HepG2 (cell line): ENCODE data around the gene BAG3. TPM values are rescaled to one million over a fixed set of nuclear protein-coding genes. Genes with fewer than 3 reads are reported as not detected.

Experiments used
- KDM5A ChIP-seq: fragments of 200-600 bp; sonication (generic); IDR thresholded peaks from 2 replicates; pipeline ENCODE4 v1.7.0; 2018; ENCODE audit warnings: antibody characterized with exemption, mild to moderate bottlenecking, low read length, borderline replicate concordance
- SAP130 ChIP-seq: IDR thresholded peaks from 2 replicates; pipeline ENCODE4 v1.6.1; 2016; ENCODE audit warnings: low read depth
- ZFAT ChIP-seq: sonication (generic); formaldehyde crosslinking; conservative IDR thresholded peaks from 2 replicates; pipeline ENCODE4 v1.8.1; 2023; ENCODE audit warnings: missing genetic modification reagents, inconsistent platforms
- ZHX2 ChIP-seq, 2 experiments: sonication (generic) in 1 of 2; formaldehyde crosslinking in 1 of 2; IDR thresholded peaks; 2 replicates each; pipeline versions ENCODE4 v1.6.1 to v1.9.0; 2014 to 2022; ENCODE audit warnings: antibody characterized with exemption in 1 of 2, borderline replicate concordance in 1 of 2, inconsistent platforms in 1 of 2, low read depth in 1 of 2, missing genetic modification reagents in 1 of 2
- ZNF430 ChIP-seq: sonication (generic); formaldehyde crosslinking; IDR thresholded peaks from 2 replicates; pipeline ENCODE4 v1.9.0; 2021; ENCODE audit warnings: mild to moderate bottlenecking, missing genetic modification reagents
- ZSCAN12 ChIP-seq: sonication (generic); formaldehyde crosslinking; IDR thresholded peaks from 2 replicates; pipeline ENCODE4 v1.9.0; 2021; ENCODE audit warnings: mild to moderate bottlenecking, missing genetic modification reagents
- ZUFSP ChIP-seq: sonication (generic); formaldehyde crosslinking; IDR thresholded peaks from 2 replicates; pipeline ENCODE4 v1.9.0; 2021; ENCODE audit warnings: missing genetic modification reagents, mild to moderate bottlenecking, borderline replicate concordance
- polyA plus RNA-seq, 8 experiments: library from polyadenylated mRNA; depleted of rRNA in 3 of 8; stranded (reverse) in 7 of 8; unstranded in 1 of 8; fragments of >200 nt; fragmentation: Illumina TruSeq in 4 of 8; extraction: Trizol in 4 of 8; gene quantifications; 2 replicates each; pipeline versions ENCODE4 v1.2.1 to v1.2.3, GENCODE V29; 2011 to 2016; ENCODE audit warnings: low read depth in 4 of 8, missing spikeins in 1 of 8, mixed read lengths in 1 of 8; ENCODE audit not compliant: insufficient read depth in 1 of 8
- total RNA-seq, 5 experiments: library from RNA; depleted of rRNA; stranded (reverse); fragments of >200 nt; fragmentation: Illumina TruSeq; extraction: Trizol; gene quantifications; 2 replicates each; pipeline ENCODE4 v1.2.3, GENCODE V29; 2016; ENCODE audit warnings: low read depth in 1 of 5
- TF ChIP-seq, protein P1 (sequence below): sonication (generic); formaldehyde crosslinking; IDR thresholded peaks from 2 replicates; pipeline ENCODE4 v1.4.0; 2020; ENCODE audit warnings: missing genetic modification reagents, borderline replicate concordance
- TF ChIP-seq, protein P2 (sequence below): sonication (generic); formaldehyde crosslinking; IDR thresholded peaks from 2 replicates; pipeline ENCODE4 v1.4.0; 2020; ENCODE audit warnings: missing genetic modification reagents

BAG3 gene
- total and polyA plus RNA-seq, 2 of the 13 experiments (the other 11 are each of a cell fraction or from before 2014, with no cell fraction given): 2.9 to 6.7 TPM

DNA sequence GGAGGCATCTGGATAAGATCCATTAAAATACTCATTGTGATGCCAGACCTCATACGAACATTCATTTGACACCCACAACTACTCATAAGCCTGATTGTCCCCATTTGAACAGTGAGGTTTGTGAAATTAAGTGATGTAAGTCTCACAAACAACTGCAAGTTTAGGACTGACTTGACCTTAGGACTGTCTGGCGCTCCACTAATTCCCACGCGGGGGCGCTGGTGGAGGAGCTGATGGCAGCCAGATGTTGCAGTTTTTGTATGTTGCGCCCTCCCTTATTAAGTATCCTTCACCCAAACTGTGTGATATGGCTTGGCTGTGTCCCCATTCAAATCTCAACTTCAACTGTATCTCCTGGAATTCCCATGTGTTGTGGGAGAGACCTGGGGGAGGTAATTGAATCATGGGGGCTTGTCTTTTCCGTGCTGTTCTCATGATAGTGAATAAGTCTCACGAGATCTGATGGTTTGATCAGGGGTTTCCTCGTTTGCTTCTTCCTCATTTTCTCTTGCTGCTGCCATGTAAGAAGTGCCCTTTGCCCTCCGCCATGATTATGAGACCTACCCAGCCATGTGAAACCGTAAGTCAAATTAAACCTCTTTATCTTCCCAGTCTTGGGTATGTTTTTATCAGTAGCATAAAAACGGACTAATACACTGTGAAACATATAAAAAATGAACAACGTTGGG, 34.2 kb upstream of the BAG3 start (continued):
- TF ChIP-seq, protein P1, sequence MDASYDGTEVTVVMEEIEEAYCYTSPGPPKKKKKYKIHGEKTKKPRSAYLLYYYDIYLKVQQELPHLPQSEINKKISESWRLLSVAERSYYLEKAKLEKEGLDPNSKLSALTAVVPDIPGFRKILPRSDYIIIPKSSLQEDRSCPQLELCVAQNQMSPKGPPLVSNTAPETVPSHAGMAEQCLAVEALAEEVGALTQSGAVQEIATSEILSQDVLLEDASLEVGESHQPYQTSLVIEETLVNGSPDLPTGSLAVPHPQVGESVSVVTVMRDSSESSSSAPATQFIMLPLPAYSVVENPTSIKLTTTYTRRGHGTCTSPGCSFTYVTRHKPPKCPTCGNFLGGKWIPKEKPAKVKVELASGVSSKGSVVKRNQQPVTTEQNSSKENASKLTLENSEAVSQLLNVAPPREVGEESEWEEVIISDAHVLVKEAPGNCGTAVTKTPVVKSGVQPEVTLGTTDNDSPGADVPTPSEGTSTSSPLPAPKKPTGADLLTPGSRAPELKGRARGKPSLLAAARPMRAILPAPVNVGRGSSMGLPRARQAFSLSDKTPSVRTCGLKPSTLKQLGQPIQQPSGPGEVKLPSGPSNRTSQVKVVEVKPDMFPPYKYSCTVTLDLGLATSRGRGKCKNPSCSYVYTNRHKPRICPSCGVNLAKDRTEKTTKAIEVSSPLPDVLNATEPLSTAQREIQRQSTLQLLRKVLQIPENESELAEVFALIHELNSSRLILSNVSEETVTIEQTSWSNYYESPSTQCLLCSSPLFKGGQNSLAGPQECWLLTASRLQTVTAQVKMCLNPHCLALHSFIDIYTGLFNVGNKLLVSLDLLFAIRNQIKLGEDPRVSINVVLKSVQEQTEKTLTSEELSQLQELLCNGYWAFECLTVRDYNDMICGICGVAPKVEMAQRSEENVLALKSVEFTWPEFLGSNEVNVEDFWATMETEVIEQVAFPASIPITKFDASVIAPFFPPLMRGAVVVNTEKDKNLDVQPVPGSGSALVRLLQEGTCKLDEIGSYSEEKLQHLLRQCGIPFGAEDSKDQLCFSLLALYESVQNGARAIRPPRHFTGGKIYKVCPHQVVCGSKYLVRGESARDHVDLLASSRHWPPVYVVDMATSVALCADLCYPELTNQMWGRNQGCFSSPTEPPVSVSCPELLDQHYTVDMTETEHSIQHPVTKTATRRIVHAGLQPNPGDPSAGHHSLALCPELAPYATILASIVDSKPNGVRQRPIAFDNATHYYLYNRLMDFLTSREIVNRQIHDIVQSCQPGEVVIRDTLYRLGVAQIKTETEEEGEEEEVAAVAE (CRISPR knock-in tag): no peak
- TF ChIP-seq ZNF430 (CRISPR knock-in tag) (no peak), KDM5A (no peak), ZUFSP (no peak), ZHX2 (IDR thresholded peaks at IDR 0.05; ENCODE audit: low read depth) (no peak), ZHX2 (CRISPR knock-in tag; IDR thresholded peaks at IDR 0.05; ENCODE audit: borderline replicate concordance) (no peak), ZFAT (CRISPR knock-in tag) (no peak), ZSCAN12 (no peak), SAP130 (CRISPR knock-in tag) (0 out of 2 replicates have a peak, but pooled peaks have one; percentile 13)
- TF ChIP-seq, protein P2, sequence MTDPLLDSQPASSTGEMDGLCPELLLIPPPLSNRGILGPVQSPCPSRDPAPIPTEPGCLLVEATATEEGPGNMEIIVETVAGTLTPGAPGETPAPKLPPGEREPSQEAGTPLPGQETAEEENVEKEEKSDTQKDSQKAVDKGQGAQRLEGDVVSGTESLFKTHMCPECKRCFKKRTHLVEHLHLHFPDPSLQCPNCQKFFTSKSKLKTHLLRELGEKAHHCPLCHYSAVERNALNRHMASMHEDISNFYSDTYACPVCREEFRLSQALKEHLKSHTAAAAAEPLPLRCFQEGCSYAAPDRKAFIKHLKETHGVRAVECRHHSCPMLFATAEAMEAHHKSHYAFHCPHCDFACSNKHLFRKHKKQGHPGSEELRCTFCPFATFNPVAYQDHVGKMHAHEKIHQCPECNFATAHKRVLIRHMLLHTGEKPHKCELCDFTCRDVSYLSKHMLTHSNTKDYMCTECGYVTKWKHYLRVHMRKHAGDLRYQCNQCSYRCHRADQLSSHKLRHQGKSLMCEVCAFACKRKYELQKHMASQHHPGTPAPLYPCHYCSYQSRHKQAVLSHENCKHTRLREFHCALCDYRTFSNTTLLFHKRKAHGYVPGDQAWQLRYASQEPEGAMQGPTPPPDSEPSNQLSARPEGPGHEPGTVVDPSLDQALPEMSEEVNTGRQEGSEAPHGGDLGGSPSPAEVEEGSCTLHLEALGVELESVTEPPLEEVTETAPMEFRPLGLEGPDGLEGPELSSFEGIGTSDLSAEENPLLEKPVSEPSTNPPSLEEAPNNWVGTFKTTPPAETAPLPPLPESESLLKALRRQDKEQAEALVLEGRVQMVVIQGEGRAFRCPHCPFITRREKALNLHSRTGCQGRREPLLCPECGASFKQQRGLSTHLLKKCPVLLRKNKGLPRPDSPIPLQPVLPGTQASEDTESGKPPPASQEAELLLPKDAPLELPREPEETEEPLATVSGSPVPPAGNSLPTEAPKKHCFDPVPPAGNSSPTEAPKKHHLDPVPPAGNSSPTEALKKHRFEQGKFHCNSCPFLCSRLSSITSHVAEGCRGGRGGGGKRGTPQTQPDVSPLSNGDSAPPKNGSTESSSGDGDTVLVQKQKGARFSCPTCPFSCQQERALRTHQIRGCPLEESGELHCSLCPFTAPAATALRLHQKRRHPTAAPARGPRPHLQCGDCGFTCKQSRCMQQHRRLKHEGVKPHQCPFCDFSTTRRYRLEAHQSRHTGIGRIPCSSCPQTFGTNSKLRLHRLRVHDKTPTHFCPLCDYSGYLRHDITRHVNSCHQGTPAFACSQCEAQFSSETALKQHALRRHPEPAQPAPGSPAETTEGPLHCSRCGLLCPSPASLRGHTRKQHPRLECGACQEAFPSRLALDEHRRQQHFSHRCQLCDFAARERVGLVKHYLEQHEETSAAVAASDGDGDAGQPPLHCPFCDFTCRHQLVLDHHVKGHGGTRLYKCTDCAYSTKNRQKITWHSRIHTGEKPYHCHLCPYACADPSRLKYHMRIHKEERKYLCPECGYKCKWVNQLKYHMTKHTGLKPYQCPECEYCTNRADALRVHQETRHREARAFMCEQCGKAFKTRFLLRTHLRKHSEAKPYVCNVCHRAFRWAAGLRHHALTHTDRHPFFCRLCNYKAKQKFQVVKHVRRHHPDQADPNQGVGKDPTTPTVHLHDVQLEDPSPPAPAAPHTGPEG (CRISPR knock-in tag): peak; percentile 82
